ENCODE results near the gene UGT1A8.
"Not testable (repeated sequence)": the region's sequence is repeated elsewhere in the genome, so short reads cannot be mapped to it uniquely, and the experiment has no call there.

Gene UGT1A8

GRCh38 chr2:233655943-233656342 lies 38.5 kb downstream of the UGT1A8 start:
- H3K36me3 ChIP-seq (ENCODE audit: control insufficient read depth, insufficient read depth, low read length); H2BK120ac ChIP-seq (ENCODE audit: low read depth, low read length); H3K18ac ChIP-seq (ENCODE audit: low read length); H3K23ac ChIP-seq (ENCODE audit: low read length); H3K4me1 ChIP-seq (ENCODE audit: control insufficient read depth, low read depth, low read length); H4K8ac ChIP-seq (ENCODE audit: low read depth, low read length); H3K9ac ChIP-seq (ENCODE audit: low read length); H3K27ac ChIP-seq (ENCODE audit: low read depth, low read length); H3K27me3 ChIP-seq (ENCODE audit: insufficient read depth, low read length, poor library complexity); H3K56ac ChIP-seq (ENCODE audit: low read length); H3K4me2 ChIP-seq (ENCODE audit: low read length); DNase-seq; H3K79me1 ChIP-seq (ENCODE audit: low read length); H3K79me2 ChIP-seq (ENCODE audit: control insufficient read depth, insufficient read depth, low read length); H4K5ac ChIP-seq (ENCODE audit: low read length); H3K4ac ChIP-seq (ENCODE audit: low read depth, low read length); H2BK15ac ChIP-seq (replicated peaks; ENCODE audit: low read depth); H2AK5ac ChIP-seq (ENCODE audit: low read length); H2BK5ac ChIP-seq (ENCODE audit: low read length); H3K4me3 ChIP-seq (ENCODE audit: low read length): not testable (repeated sequence)
- no CpG with 5 or more reads among the region's 3 CpGs for WGBS (ENCODE audit: extremely low coverage, insufficient coverage, low lambda C conversion rate)

DNA sequence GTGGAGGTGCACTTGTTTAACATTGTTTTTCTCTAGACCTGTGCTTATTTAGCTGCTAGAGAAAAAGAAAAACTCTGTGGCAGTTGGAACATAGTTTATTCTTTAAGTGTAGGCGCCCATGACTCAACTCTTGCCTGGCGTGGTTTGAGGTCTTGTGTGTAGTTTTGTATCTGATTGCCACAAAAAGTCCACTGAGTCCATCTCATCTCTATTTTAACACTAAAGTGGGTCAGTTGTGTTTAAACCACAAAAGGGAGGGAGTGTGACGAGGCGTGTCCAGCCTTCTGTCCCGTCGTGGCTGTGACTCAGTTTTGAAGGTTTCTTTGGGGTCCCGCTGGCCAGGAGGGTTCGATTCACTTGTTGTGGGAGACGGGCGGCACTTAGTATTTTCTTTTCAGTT lies 39.0 kb downstream of the UGT1A8 start:
- H3K9ac ChIP-seq (ENCODE audit: low read length), result no peak overlapping the region
- H3K4ac ChIP-seq (ENCODE audit: low read depth, low read length), result no peak overlapping the region
- DNase-seq, result no peak

GRCh38 chr2:233658610-233659009 lies 41.2 kb downstream of the UGT1A8 start:
- no peak overlapping the region for H3K27ac ChIP-seq (ENCODE audit: low read depth, low read length)
- no peak overlapping the region for H2BK5ac ChIP-seq (ENCODE audit: low read length)
- no peak overlapping the region for H2BK15ac ChIP-seq (replicated peaks; ENCODE audit: low read depth)
- H2BK120ac ChIP-seq (ENCODE audit: low read depth, low read length), result no peak overlapping the region
- no peak overlapping the region for H2AK5ac ChIP-seq (ENCODE audit: low read length)
- H3K79me1 ChIP-seq (ENCODE audit: low read length), result no peaks in the 10 kb centered on the region
- no peaks in the 10 kb centered on the region for H3K27me3 ChIP-seq (ENCODE audit: insufficient read depth, low read length, poor library complexity)
- H3K4me3 ChIP-seq (ENCODE audit: low read length), result no peak overlapping the region
- H3K79me2 ChIP-seq (ENCODE audit: control insufficient read depth, insufficient read depth, low read length), result no peaks in the 10 kb centered on the region
- no peak overlapping the region for H4K8ac ChIP-seq (ENCODE audit: low read depth, low read length)
- H3K36me3 ChIP-seq (ENCODE audit: control insufficient read depth, insufficient read depth, low read length), result no peaks in the 10 kb centered on the region
- H4K5ac ChIP-seq (ENCODE audit: low read length), result no peak overlapping the region
- no peak overlapping the region for H3K9ac ChIP-seq (ENCODE audit: low read length)
- no peak overlapping the region for H3K4me2 ChIP-seq (ENCODE audit: low read length)
- H3K23ac ChIP-seq (ENCODE audit: low read length), result no peak overlapping the region
- no peak overlapping the region for H3K18ac ChIP-seq (ENCODE audit: low read length)
- DNase-seq, result no peak
- no peaks in the 10 kb centered on the region for H3K4me1 ChIP-seq (ENCODE audit: control insufficient read depth, low read depth, low read length)
- no peak overlapping the region for H3K56ac ChIP-seq (ENCODE audit: low read length)
- H3K4ac ChIP-seq (ENCODE audit: low read depth, low read length), result no peak overlapping the region

More for the DNA sequence above, 39.0 kb downstream of the UGT1A8 start:
- Histone ChIP-seq H2BK120ac (ENCODE audit: low read depth, low read length) (no peak overlapping the region), H3K4me1 (ENCODE audit: control insufficient read depth, low read depth, low read length) (no peaks in the 10 kb centered on the region), H2BK15ac (replicated peaks; ENCODE audit: low read depth) (no peak overlapping the region), H3K79me2 (ENCODE audit: control insufficient read depth, insufficient read depth, low read length) (no peaks in the 10 kb centered on the region), H2BK5ac (ENCODE audit: low read length) (no peak overlapping the region), H4K5ac (ENCODE audit: low read length) (no peak overlapping the region), H3K79me1 (ENCODE audit: low read length) (no peaks in the 10 kb centered on the region), H4K8ac (ENCODE audit: low read depth, low read length) (no peak overlapping the region), H2AK5ac (ENCODE audit: low read length) (no peak overlapping the region), H3K36me3 (ENCODE audit: control insufficient read depth, insufficient read depth, low read length) (no peaks in the 10 kb centered on the region), H3K4me3 (ENCODE audit: low read length) (no peak overlapping the region), H3K56ac (ENCODE audit: low read length) (no peak overlapping the region), H3K27me3 (ENCODE audit: insufficient read depth, low read length, poor library complexity) (no peaks in the 10 kb centered on the region), H3K18ac (ENCODE audit: low read length) (no peak overlapping the region), H3K23ac (ENCODE audit: low read length) (no peak overlapping the region), H3K4me2 (ENCODE audit: low read length) (no peak overlapping the region), H3K27ac (ENCODE audit: low read depth, low read length) (no peak overlapping the region)
- no CpG with 5 or more reads among the region's 10 CpGs for WGBS (ENCODE audit: extremely low coverage, insufficient coverage, low lambda C conversion rate)

DNA sequence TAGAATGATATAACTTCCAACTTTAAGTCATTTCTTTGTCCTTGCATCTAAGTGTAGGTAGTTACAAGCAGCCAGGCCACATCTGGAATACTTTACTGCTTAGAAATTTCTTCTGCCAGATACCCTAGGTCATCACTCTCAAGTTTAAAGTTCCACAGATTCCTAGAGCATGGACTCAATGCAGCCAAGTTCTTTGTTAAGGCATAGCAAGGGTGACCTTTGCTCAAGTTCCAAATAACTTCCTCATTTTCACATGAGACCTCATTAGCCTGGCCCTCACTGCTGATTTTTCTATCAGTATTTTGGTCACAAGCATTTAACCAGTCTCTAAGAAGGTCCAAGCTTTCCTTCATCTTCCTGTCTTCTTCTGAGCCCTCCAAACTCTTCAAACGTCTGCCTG lies 46.5 kb downstream of the UGT1A8 start:
- H4K8ac ChIP-seq (ENCODE audit: low read depth, low read length), result no peak overlapping the region
- no peaks in the 10 kb centered on the region for H3K79me2 ChIP-seq (ENCODE audit: control insufficient read depth, insufficient read depth, low read length)
- H3K18ac ChIP-seq (ENCODE audit: low read length), result no peak overlapping the region
- H3K27ac ChIP-seq (ENCODE audit: low read depth, low read length), result no peak overlapping the region
- no peak overlapping the region for H3K9ac ChIP-seq (ENCODE audit: low read length)
- H3K56ac ChIP-seq (ENCODE audit: low read length), result no peak overlapping the region
- H3K23ac ChIP-seq (ENCODE audit: low read length), result no peak overlapping the region
- no peaks in the 10 kb centered on the region for H3K79me1 ChIP-seq (ENCODE audit: low read length)
- H3K27me3 ChIP-seq (ENCODE audit: insufficient read depth, low read length, poor library complexity), result no peaks in the 10 kb centered on the region
- H3K4ac ChIP-seq (ENCODE audit: low read depth, low read length), result no peak overlapping the region
- DNase-seq, result no peak
- no peaks in the 10 kb centered on the region for H3K36me3 ChIP-seq (ENCODE audit: control insufficient read depth, insufficient read depth, low read length)
- no CpG with 5 or more reads among the region's 1 CpG for WGBS (ENCODE audit: extremely low coverage, insufficient coverage, low lambda C conversion rate)
- H2AK5ac ChIP-seq (ENCODE audit: low read length), result no peak overlapping the region
- no peak overlapping the region for H2BK120ac ChIP-seq (ENCODE audit: low read depth, low read length)
- H2BK5ac ChIP-seq (ENCODE audit: low read length), result no peak overlapping the region
- no peak overlapping the region for H3K4me3 ChIP-seq (ENCODE audit: low read length)
- H4K5ac ChIP-seq (ENCODE audit: low read length), result no peak overlapping the region
- H3K4me2 ChIP-seq (ENCODE audit: low read length), result no peak overlapping the region
- no peak overlapping the region for H2BK15ac ChIP-seq (replicated peaks; ENCODE audit: low read depth)
- no peaks in the 10 kb centered on the region for H3K4me1 ChIP-seq (ENCODE audit: control insufficient read depth, low read depth, low read length)

DNA sequence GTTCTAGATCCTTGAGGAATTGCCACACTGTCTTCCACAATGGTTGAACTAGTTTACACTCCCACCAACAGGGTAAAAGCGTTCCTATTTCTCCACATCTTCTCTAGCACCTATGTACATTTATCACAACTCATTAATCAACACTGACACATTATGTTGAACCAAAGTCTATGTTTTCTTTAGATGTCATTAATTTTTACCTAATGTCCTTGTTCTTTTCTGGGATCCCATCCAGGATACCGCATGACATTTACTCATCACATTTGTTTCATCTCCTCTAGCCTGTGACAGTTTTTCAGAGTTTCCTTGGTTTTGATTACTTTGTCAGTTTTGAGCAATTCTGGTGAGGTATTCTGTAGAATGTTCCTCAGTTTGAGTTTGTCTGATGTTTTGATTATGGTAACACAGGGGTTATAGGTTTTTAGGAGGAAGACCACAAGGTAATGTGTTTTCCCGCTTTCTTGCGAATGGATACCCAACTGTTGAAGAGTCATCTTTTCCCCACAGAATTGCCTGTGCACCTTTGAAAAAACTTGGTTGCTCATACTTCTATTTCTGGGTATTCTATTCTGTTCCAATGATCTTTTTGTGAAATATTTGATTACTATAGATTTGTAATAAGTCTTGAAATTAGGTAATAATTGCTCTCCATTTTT lies 51.3 kb downstream of the UGT1A8 start:
- Histone ChIP-seq H4K8ac (ENCODE audit: low read depth, low read length) (no peak overlapping the region), H3K56ac (ENCODE audit: low read length) (no peak overlapping the region), H3K79me1 (ENCODE audit: low read length) (no peaks in the 10 kb centered on the region), H3K36me3 (ENCODE audit: control insufficient read depth, insufficient read depth, low read length) (no peaks in the 10 kb centered on the region), H2BK15ac (replicated peaks; ENCODE audit: low read depth) (no peak overlapping the region), H3K4me2 (ENCODE audit: low read length) (no peak overlapping the region), H3K27ac (ENCODE audit: low read depth, low read length) (no peak overlapping the region), H3K9ac (ENCODE audit: low read length) (no peak overlapping the region), H2BK5ac (ENCODE audit: low read length) (no peak overlapping the region), H2AK5ac (ENCODE audit: low read length) (no peak overlapping the region), H3K4ac (ENCODE audit: low read depth, low read length) (no peak overlapping the region), H3K4me3 (ENCODE audit: low read length) (no peak overlapping the region), H3K23ac (ENCODE audit: low read length) (no peak overlapping the region), H3K4me1 (ENCODE audit: control insufficient read depth, low read depth, low read length) (no peaks in the 10 kb centered on the region), H2BK120ac (ENCODE audit: low read depth, low read length) (no peak overlapping the region), H4K5ac (ENCODE audit: low read length) (no peak overlapping the region), H3K79me2 (ENCODE audit: control insufficient read depth, insufficient read depth, low read length) (no peaks in the 10 kb centered on the region), H3K27me3 (ENCODE audit: insufficient read depth, low read length, poor library complexity) (no peaks in the 10 kb centered on the region), H3K18ac (ENCODE audit: low read length) (no peak overlapping the region)
- WGBS (ENCODE audit: extremely low coverage, insufficient coverage, low lambda C conversion rate), result no CpG with 5 or more reads among the region's 4 CpGs
- no peak for DNase-seq
